Endodermal cell (in vitro differentiated cells): ENCODE results near the gene NXPH4. TPM values are rescaled to one million over a fixed set of nuclear protein-coding genes. Genes with fewer than 3 reads are reported as not detected.

ENCODE experiments used
- DNase-seq: peaks from one replicate; pipeline ENCODE4 v3.0.0-alpha.2; 2017
- H3K27ac ChIP-seq: 2 replicates; pipeline ENCODE4 v1.5.1; 2013; ENCODE audit warnings: mild to moderate bottlenecking, low read depth, low read length, moderate library complexity
- H3K27me3 ChIP-seq: 2 replicates; pipeline ENCODE4 v1.6.1; 2013; ENCODE audit warnings: mild to moderate bottlenecking, low read length, moderate library complexity; ENCODE audit not compliant: insufficient read depth, control insufficient read depth, poor library complexity, severe bottlenecking
- H3K36me3 ChIP-seq: 2 replicates; pipeline ENCODE4 v1.7.0; 2013; ENCODE audit warnings: mild to moderate bottlenecking, low read length, moderate library complexity; ENCODE audit not compliant: control insufficient read depth, insufficient read depth
- H3K4me1 ChIP-seq: one replicate; pipeline ENCODE4 v1.7.0; 2013; ENCODE audit warnings: low read length; ENCODE audit not compliant: control insufficient read depth, insufficient read depth
- H3K4me3 ChIP-seq: 2 replicates; pipeline ENCODE4 v1.5.1; 2013; ENCODE audit warnings: mild to moderate bottlenecking, low read length, moderate library complexity
- H3K9ac ChIP-seq: 2 replicates; pipeline ENCODE4 v1.6.1; 2013; ENCODE audit warnings: mild to moderate bottlenecking, low read length, moderate library complexity; ENCODE audit not compliant: poor library complexity, severe bottlenecking; ENCODE audit errors: extremely low read depth
- H3K9me3 ChIP-seq: 2 replicates; pipeline ENCODE4 v1.6.1; 2013; ENCODE audit warnings: mild to moderate bottlenecking, low read length, moderate library complexity; ENCODE audit not compliant: control insufficient read depth
- H3K27ac Mint-ChIP-seq: 2 replicates; pipeline ENCODE4 v1.8.0; 2020; ENCODE audit warnings: mixed read lengths
- H3K27me3 Mint-ChIP-seq: 2 replicates; pipeline ENCODE4 v1.8.0; 2021; ENCODE audit warnings: mild to moderate bottlenecking, mixed read lengths; ENCODE audit not compliant: insufficient read depth
- H3K36me3 Mint-ChIP-seq: 2 replicates; pipeline ENCODE4 v1.8.0; 2020; ENCODE audit warnings: low read depth, mixed read lengths
- H3K4me1 Mint-ChIP-seq: 2 replicates; pipeline ENCODE4 v1.8.0; 2020; ENCODE audit warnings: mixed read lengths
- H3K4me3 Mint-ChIP-seq: 2 replicates; pipeline ENCODE4 v1.8.0; 2020; ENCODE audit warnings: mild to moderate bottlenecking, moderate library complexity, mixed read lengths
- H3K9me3 Mint-ChIP-seq: 2 replicates; pipeline ENCODE4 v1.8.0; 2020; ENCODE audit warnings: mild to moderate bottlenecking, mixed read lengths
- whole genome bisulfite sequencing, 2 experiments: methylation state at CpG; one replicate each; pipeline versions ENCODE4 v1.1.5 to v1.1.7; 2013; ENCODE audit warnings: missing lambda C conversion rate in 2 of 2, mixed read lengths in 1 of 2; ENCODE audit not compliant: insufficient coverage in 1 of 2, insufficient read length in 1 of 2; 5-methylcytosine and 5-hydroxymethylcytosine counted together
- total RNA-seq, 2 donors: library from RNA; stranded (reverse); fragmentation: NEBNext Ultra II Directional in 1 of 2; extraction: Animal tissue kit (Norgen Biotek cat#: 25700) in 1 of 2; gene quantifications; 2 replicates in 1 of 2; 3 replicates in 1 of 2; pipeline ENCODE4 v1.2.1, GENCODE V29; 2021
- TF ChIP-seq, protein P1 (sequence below): fragments of 200-600 bp; sonication (generic); conservative IDR thresholded peaks from 2 replicates; pipeline ENCODE4 v1.5.0; 2021; ENCODE audit warnings: antibody characterized with exemption, mild to moderate bottlenecking

NXPH4 gene
- total RNA-seq, 2 donors from 2014 or later: 0.31 to 1.1 TPM

GRCh38 chr12:57210926-57211692 is 5.5 kb upstream of the NXPH4 start:
- H3K4me3 ChIP-seq: no peak overlapping the region
- Mint-ChIP-seq H3K9me3 (no peaks in the 10 kb centered on the region), H3K27ac (no peak overlapping the region), H3K27me3 (peaks cover 28% of the 10 kb centered on the region), H3K4me1 (peaks cover 12% of the 10 kb centered on the region), H3K36me3 (peaks cover 16% of the 10 kb centered on the region), H3K4me3 (no peak overlapping the region)
- H3K9ac ChIP-seq: no peak overlapping the region
- TF ChIP-seq, protein P1, sequence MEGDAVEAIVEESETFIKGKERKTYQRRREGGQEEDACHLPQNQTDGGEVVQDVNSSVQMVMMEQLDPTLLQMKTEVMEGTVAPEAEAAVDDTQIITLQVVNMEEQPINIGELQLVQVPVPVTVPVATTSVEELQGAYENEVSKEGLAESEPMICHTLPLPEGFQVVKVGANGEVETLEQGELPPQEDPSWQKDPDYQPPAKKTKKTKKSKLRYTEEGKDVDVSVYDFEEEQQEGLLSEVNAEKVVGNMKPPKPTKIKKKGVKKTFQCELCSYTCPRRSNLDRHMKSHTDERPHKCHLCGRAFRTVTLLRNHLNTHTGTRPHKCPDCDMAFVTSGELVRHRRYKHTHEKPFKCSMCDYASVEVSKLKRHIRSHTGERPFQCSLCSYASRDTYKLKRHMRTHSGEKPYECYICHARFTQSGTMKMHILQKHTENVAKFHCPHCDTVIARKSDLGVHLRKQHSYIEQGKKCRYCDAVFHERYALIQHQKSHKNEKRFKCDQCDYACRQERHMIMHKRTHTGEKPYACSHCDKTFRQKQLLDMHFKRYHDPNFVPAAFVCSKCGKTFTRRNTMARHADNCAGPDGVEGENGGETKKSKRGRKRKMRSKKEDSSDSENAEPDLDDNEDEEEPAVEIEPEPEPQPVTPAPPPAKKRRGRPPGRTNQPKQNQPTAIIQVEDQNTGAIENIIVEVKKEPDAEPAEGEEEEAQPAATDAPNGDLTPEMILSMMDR: no peak
- 89 to 91% methylated on average over 13 to 16 of the region's 16 CpGs for WGBS, 2 experiments
- H3K27ac ChIP-seq: no peak overlapping the region
- no peaks in the 10 kb centered on the region for H3K9me3 ChIP-seq
- no peak for DNase-seq
- H3K4me1 ChIP-seq: no peaks in the 10 kb centered on the region
- peaks cover 10% of the 10 kb centered on the region for H3K36me3 ChIP-seq
- H3K27me3 ChIP-seq: peaks cover 28% of the 10 kb centered on the region

- Histone ChIP-seq H3K4me1 (no peaks in the 10 kb centered on the region), H3K9me3 (no peaks in the 10 kb centered on the region), H3K4me3 (no peak overlapping the region), H3K36me3 (peaks cover 3% of the 10 kb centered on the region), H3K9ac (no peak overlapping the region), H3K27me3 (peaks cover 35% of the 10 kb centered on the region), H3K27ac (no peak overlapping the region)
- no peaks in the 10 kb centered on the region for H3K9me3 Mint-ChIP-seq
- no peak for DNase-seq
- no peak overlapping the region for H3K4me3 Mint-ChIP-seq
- WGBS, 2 experiments: 93 to 96% methylated on average over 14 to 24 of the region's 27 CpGs
- peaks cover 10% of the 10 kb centered on the region for H3K36me3 Mint-ChIP-seq
- peaks cover 12% of the 10 kb centered on the region for H3K4me1 Mint-ChIP-seq
- TF ChIP-seq, protein P1: no peak
- H3K27me3 Mint-ChIP-seq: peaks cover 35% of the 10 kb centered on the region
- no peak overlapping the region for H3K27ac Mint-ChIP-seq
Observed at GRCh38 chr12:57211791-57212700, 4.5 kb upstream of the NXPH4 start.

DNA sequence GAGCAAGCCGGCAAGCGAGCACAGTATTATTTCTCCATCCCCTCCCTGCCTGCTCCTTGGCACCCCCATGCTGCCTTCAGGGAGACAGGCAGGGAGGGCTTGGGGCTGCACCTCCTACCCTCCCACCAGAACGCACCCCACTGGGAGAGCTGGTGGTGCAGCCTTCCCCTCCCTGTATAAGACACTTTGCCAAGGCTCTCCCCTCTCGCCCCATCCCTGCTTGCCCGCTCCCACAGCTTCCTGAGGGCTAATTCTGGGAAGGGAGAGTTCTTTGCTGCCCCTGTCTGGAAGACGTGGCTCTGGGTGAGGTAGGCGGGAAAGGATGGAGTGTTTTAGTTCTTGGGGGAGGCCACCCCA is 3.9 kb upstream of the NXPH4 start:
- H3K4me3 ChIP-seq: no peak overlapping the region
- Mint-ChIP-seq H3K4me1 (peaks cover 17% of the 10 kb centered on the region), H3K9me3 (no peaks in the 10 kb centered on the region), H3K27ac (no peak overlapping the region), H3K4me3 (no peak overlapping the region), H3K36me3 (peaks cover 5% of the 10 kb centered on the region), H3K27me3 (peaks cover 41% of the 10 kb centered on the region)
- TF ChIP-seq, protein P1: no peak
- H3K27ac ChIP-seq: no peak overlapping the region
- DNase-seq: peak; percentile 71
- H3K4me1 ChIP-seq: no peaks in the 10 kb centered on the region
- WGBS, 2 experiments: 92 to 100% methylated on average over 2 to 6 of the region's 7 CpGs
- no peak overlapping the region for H3K9ac ChIP-seq
- no peaks in the 10 kb centered on the region for H3K36me3 ChIP-seq
- peaks cover 42% of the 10 kb centered on the region for H3K27me3 ChIP-seq
- H3K9me3 ChIP-seq: no peaks in the 10 kb centered on the region
